HepG2 (cell line): ENCODE data around the gene RANBP3. TPM values are rescaled to one million over a fixed set of nuclear protein-coding genes. Genes with fewer than 3 reads are reported as not detected.
A peak's percentile ranks its signal among the peaks of the same experiment; 100 is the strongest.

Experiments
- ATAC-seq: fragments of 200-7000 bp; cut with Tn5 transposase; 3 replicates; pipeline ENCODE4 v1.9.1; 2020; ENCODE audit warnings: mild to moderate bottlenecking, moderate library complexity
- BruUV-seq: library from RNA; stranded (reverse); fragments of 400-500 nt; replicated peaks from 2 replicates; lab custom pipeline; 2021; lab: Mats Ljungman, UMichigan
- CTCF ChIA-PET: fragments of 300-600 bp; formaldehyde crosslinking; extraction: SDS; loops from one replicate; lab custom pipeline; 2021; ENCODE audit warnings: low total read pairs, inconsistent platforms, low intra/inter-chr PET ratio; lab: Yijun Ruan, JAX
- POLR2A ChIA-PET: fragments of 350-600 bp; sonication (Branson Sonifier 250); formaldehyde crosslinking; loops from one replicate; lab custom pipeline; 2020; ENCODE audit warnings: antibody characterized with exemption, inconsistent platforms; lab: Yijun Ruan, JAX
- DNase-seq: peaks from one replicate; pipeline ENCODE4 v3.0.0-alpha.2; 2015; ENCODE audit warnings: low spot score
- FAIRE-seq: peaks from 3 replicates; lab custom pipeline; 2011; peaks lifted over from hg19 to GRCh38; lab: Jason Lieb, UNC
- H2AFZ ChIP-seq: one replicate; pipeline ENCODE4 v1.6.1; 2011; ENCODE audit warnings: low read length, inconsistent platforms
- H3K27ac ChIP-seq: fragments of 300-600 bp; 3 replicates; pipeline ENCODE4 v1.8.0; 2011; ENCODE audit warnings: mixed run types, mild to moderate bottlenecking, mixed read lengths, low read length, inconsistent platforms; ENCODE audit not compliant: insufficient read depth; ENCODE audit errors: extremely low read length
- H3K27me3 ChIP-seq, 2 experiments: fragments of 200-600 bp in 1 of 2; 2 replicates in 1 of 2; 3 replicates in 1 of 2; pipeline versions ENCODE4 v1.6.0 to v1.8.0; 2011; ENCODE audit warnings: low read length in 2 of 2, mild to moderate bottlenecking in 2 of 2, moderate library complexity in 2 of 2, inconsistent platforms in 1 of 2; ENCODE audit not compliant: insufficient read depth in 2 of 2, control insufficient read depth in 1 of 2
- H3K36me3 ChIP-seq, 2 experiments: fragments of 200-600 bp in 1 of 2; replicated peaks in 1 of 2; 2 replicates in 1 of 2; 3 replicates in 1 of 2; pipeline versions ENCODE4 v1.5.1 to v1.8.0; 2011; ENCODE audit warnings: low read length in 2 of 2, inconsistent platforms in 1 of 2; ENCODE audit not compliant: insufficient read depth in 2 of 2, control insufficient read depth in 1 of 2
- H3K4me1 ChIP-seq: 2 replicates; pipeline ENCODE4 v1.5.1; 2012; ENCODE audit warnings: low read length, inconsistent platforms; ENCODE audit not compliant: insufficient read depth
- H3K4me2 ChIP-seq: 2 replicates; pipeline ENCODE4 v1.6.0; 2011; ENCODE audit warnings: low read depth, low read length, inconsistent platforms
- H3K4me3 ChIP-seq, 3 experiments: fragments of 200-600 bp in 1 of 3; sonication (generic), shearing (Covaris generic) in 1 of 3; replicated peaks in 1 of 3; 2 replicates each; pipeline ENCODE4 v1.5.1; 2011 to 2016; ENCODE audit warnings: low read length in 3 of 3, inconsistent platforms in 2 of 3, low read depth in 2 of 3, mild to moderate bottlenecking in 2 of 3, control low read depth in 1 of 3, mixed read lengths in 1 of 3; ENCODE audit not compliant: insufficient read depth in 1 of 3
- H3K79me2 ChIP-seq: one replicate; pipeline ENCODE4 v1.6.1; 2011; ENCODE audit warnings: low read length, inconsistent platforms; ENCODE audit not compliant: insufficient read depth
- H3K9ac ChIP-seq: 2 replicates; pipeline ENCODE4 v1.6.0; 2011; ENCODE audit warnings: mild to moderate bottlenecking, low read depth, low read length, inconsistent platforms; ENCODE audit not compliant: insufficient read depth
- H3K9me3 ChIP-seq: 2 replicates; pipeline ENCODE4 v1.5.1; 2012; ENCODE audit warnings: mild to moderate bottlenecking, low read length
- H4K20me1 ChIP-seq: 2 replicates; pipeline ENCODE4 v1.6.0; 2011; ENCODE audit warnings: inconsistent platforms, mild to moderate bottlenecking, low read length, moderate library complexity; ENCODE audit not compliant: insufficient read depth
- FOXP1 ChIP-seq, 2 experiments: fragments of 450-650 bp in 1 of 2; IDR thresholded peaks; 2 replicates each; pipeline ENCODE4 v1.6.1; 2017 to 2018; ENCODE audit warnings: antibody characterized with exemption in 1 of 2
- IKZF4 ChIP-seq: sonication (generic); formaldehyde crosslinking; IDR thresholded peaks from 2 replicates; pipeline ENCODE4 v1.5.1; 2020; ENCODE audit warnings: borderline replicate concordance, mild to moderate bottlenecking, low read depth, missing genetic modification reagents; ENCODE audit errors: not compliant biosample characterization
- KAT2B ChIP-seq: fragments of 150-350 bp; IDR thresholded peaks from 2 replicates; pipeline ENCODE4 v1.6.1; 2014; ENCODE audit warnings: low read depth, low read length, borderline replicate concordance
- KAT7 ChIP-seq: IDR thresholded peaks from 2 replicates; pipeline ENCODE4 v1.6.1; 2018; ENCODE audit warnings: borderline replicate concordance, missing compliant biosample characterization
- MXD4 ChIP-seq: IDR thresholded peaks from 2 replicates; pipeline ENCODE4 v1.6.1; 2016; ENCODE audit warnings: mild to moderate bottlenecking, missing biosample characterization, missing genetic modification reagents
- PHF20 ChIP-seq: sonication (generic); formaldehyde crosslinking; IDR thresholded peaks from 2 replicates; pipeline ENCODE4 v1.5.0; 2020; ENCODE audit warnings: mild to moderate bottlenecking, missing genetic modification reagents
- PLSCR1 ChIP-seq: sonication (generic); formaldehyde crosslinking; IDR thresholded peaks from 2 replicates; pipeline ENCODE4 v1.5.0; 2020; ENCODE audit warnings: missing genetic modification reagents, mild to moderate bottlenecking, borderline replicate concordance
- RAD21 ChIP-seq: fragments of 450-650 bp; formaldehyde crosslinking; IDR thresholded peaks from 2 replicates; pipeline ENCODE4 v1.5.0; 2020; ENCODE audit warnings: mild to moderate bottlenecking
- RBFOX2 ChIP-seq: fragments of 200-400 bp; formaldehyde crosslinking; IDR thresholded peaks from 2 replicates; pipeline ENCODE4 v1.6.1; 2017; ENCODE audit warnings: low read depth, mild to moderate bottlenecking, low read length
- SMC3 ChIP-seq: IDR thresholded peaks from 2 replicates; pipeline ENCODE4 v1.6.1; 2011; ENCODE audit warnings: low read length, improper control_type of control experiment
- STAG1 ChIP-seq: sonication (generic); formaldehyde crosslinking; IDR thresholded peaks from 2 replicates; pipeline ENCODE4 v1.4.0; 2020; ENCODE audit warnings: missing genetic modification reagents
- ZNF589 ChIP-seq: sonication (generic); formaldehyde crosslinking; conservative IDR thresholded peaks from 2 replicates; pipeline ENCODE4 v1.8.0; 2022; ENCODE audit warnings: mild to moderate bottlenecking, moderate library complexity, missing genetic modification reagents
- ZNF670 ChIP-seq: sonication (generic); formaldehyde crosslinking; IDR thresholded peaks from 2 replicates; pipeline ENCODE4 v1.8.0; 2022; ENCODE audit warnings: mild to moderate bottlenecking, missing genetic modification reagents, borderline replicate concordance
- ZNF7 ChIP-seq: IDR thresholded peaks from 2 replicates; pipeline ENCODE4 v1.6.1; 2016; ENCODE audit warnings: missing biosample characterization, missing genetic modification reagents
- WGBS: methylation state at CpG from one replicate; pipeline ENCODE4 v1.1.6; 2017; ENCODE audit warnings: low lambda C conversion rate; 5-methylcytosine and 5-hydroxymethylcytosine counted together
- in situ Hi-C: cut with HindIII; loops from 2 replicates; pipeline ENCODE4 v1.10.0; 2017; ENCODE audit warnings: low pct_unique_long_range_greater_than_20kb; ENCODE audit not compliant: extremely low pct_ligation_motif_present
- intact Hi-C: fragments of 100-400 bp; cut with micrococcal nuclease; formaldehyde crosslinking; loops from one replicate; pipeline ENCODE4 v1.10.0; 2022; ENCODE audit not compliant: unreplicated experiment
- polyA plus RNA-seq, 8 experiments: library from polyadenylated mRNA; depleted of rRNA in 3 of 8; stranded (reverse) in 7 of 8; unstranded in 1 of 8; fragments of >200 nt; fragmentation: Illumina TruSeq in 4 of 8; extraction: Trizol in 4 of 8; gene quantifications; 2 replicates each; pipeline versions ENCODE4 v1.2.1 to v1.2.3, GENCODE V29; 2011 to 2016; ENCODE audit warnings: low read depth in 4 of 8, missing spikeins in 1 of 8, mixed read lengths in 1 of 8; ENCODE audit not compliant: insufficient read depth in 1 of 8
- total RNA-seq, 5 experiments: library from RNA; depleted of rRNA; stranded (reverse); fragments of >200 nt; fragmentation: Illumina TruSeq; extraction: Trizol; gene quantifications; 2 replicates each; pipeline ENCODE4 v1.2.3, GENCODE V29; 2016; ENCODE audit warnings: low read depth in 1 of 5
- TF ChIP-seq, protein P1 (sequence below): sonication (generic); formaldehyde crosslinking; IDR thresholded peaks from 2 replicates; pipeline ENCODE4 v1.5.0; 2020; ENCODE audit warnings: mild to moderate bottlenecking, missing genetic modification reagents, moderate library complexity

Gene RANBP3
- total and polyA plus RNA-seq, 2 of the 13 experiments (the other 11 are each of a cell fraction or from before 2014, with no cell fraction given), result 39.5 to 149 TPM

DNA sequence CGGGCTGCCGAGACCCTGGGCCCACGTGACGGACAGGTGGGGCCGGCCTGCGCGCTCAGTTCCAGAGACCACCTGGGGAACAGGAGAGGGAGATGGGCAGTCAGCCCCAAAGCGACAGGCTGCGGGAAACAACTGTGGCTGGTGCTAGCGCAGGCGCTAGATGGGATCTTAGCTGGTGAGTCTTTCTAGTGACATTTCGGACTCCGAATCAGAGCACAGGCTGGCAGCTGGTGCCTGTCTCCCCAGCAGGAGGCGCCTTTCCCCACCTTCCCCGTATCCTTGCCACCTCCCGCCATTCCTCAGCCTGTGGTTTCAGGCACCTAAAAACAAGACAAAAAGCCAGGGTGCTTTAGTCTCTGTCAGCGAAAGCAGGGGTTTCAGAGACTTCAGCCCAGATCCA lies 19.4 kb upstream of the RANBP3 start:
- Histone ChIP-seq H3K27me3 (peaks cover 0 to 11% of the 10 kb centered on the region in 2 experiments; a peak in 2 of 5 replicates), H3K79me2 (no peaks in the 10 kb centered on the region), H3K9ac (no peak overlapping the region), H2AFZ (no peak overlapping the region), H3K4me3 (no peak overlapping the region), H3K9me3 (no peaks in the 10 kb centered on the region), H3K27ac (no peak overlapping the region), H4K20me1 (no peaks in the 10 kb centered on the region), H3K36me3 (no peaks in the 10 kb centered on the region), H3K4me2 (no peak overlapping the region), H3K4me1 (peaks cover 25% of the 10 kb centered on the region)
- 87% methylated on average over 12 of the region's 17 CpGs for WGBS
- DNase-seq, result no peak
- intact Hi-C loops, result no loop called here
- POLR2A ChIA-PET, result no interaction called here
- TF ChIP-seq IKZF4 (CRISPR knock-in tag) (no peak), RBFOX2 (no peak), PLSCR1 (CRISPR knock-in tag) (no peak), ZNF589 (CRISPR knock-in tag) (no peak), SMC3 (peak; percentile 5; the same call in 1 of the 2 replicates), STAG1 (CRISPR knock-in tag) (peak; percentile 44), PHF20 (CRISPR knock-in tag) (no peak), ZNF670 (CRISPR knock-in tag) (no peak), RAD21 (CRISPR knock-in tag) (peak; percentile 21; the same call in 1 of the 2 replicates), ZNF7 (no peak), KAT2B (no peak), KAT7 (no peak), MXD4 (CRISPR knock-in tag) (no peak), FOXP1 (IDR thresholded peaks at IDR 0.05) (no peak), FOXP1 (CRISPR knock-in tag; IDR thresholded peaks at IDR 0.05) (no peak)
- TF ChIP-seq, protein P1, sequence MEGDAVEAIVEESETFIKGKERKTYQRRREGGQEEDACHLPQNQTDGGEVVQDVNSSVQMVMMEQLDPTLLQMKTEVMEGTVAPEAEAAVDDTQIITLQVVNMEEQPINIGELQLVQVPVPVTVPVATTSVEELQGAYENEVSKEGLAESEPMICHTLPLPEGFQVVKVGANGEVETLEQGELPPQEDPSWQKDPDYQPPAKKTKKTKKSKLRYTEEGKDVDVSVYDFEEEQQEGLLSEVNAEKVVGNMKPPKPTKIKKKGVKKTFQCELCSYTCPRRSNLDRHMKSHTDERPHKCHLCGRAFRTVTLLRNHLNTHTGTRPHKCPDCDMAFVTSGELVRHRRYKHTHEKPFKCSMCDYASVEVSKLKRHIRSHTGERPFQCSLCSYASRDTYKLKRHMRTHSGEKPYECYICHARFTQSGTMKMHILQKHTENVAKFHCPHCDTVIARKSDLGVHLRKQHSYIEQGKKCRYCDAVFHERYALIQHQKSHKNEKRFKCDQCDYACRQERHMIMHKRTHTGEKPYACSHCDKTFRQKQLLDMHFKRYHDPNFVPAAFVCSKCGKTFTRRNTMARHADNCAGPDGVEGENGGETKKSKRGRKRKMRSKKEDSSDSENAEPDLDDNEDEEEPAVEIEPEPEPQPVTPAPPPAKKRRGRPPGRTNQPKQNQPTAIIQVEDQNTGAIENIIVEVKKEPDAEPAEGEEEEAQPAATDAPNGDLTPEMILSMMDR (CRISPR knock-in tag), result peak; percentile 54
- no TSS peak for BruUV-seq
- FAIRE-seq, result no peak
- CTCF ChIA-PET, result interaction anchor here (1.6 kb wide), 1 partner anchor 25 kb away, joined by 14 read pairs; no protein-coding TSS in a partner anchor
- peak; percentile 26; the same call in 2 of the 3 replicates for ATAC-seq
- in situ Hi-C loops, result no loop called here
